ENCODE data around the gene LARGE1.

The LARGE1 gene

GRCh38 chr22:33240888-33241475 lies 679.3 kb downstream of the LARGE1 start:
- no peak for DNase-seq (ENCODE audit: low read depth in 3 of 3)

DNA sequence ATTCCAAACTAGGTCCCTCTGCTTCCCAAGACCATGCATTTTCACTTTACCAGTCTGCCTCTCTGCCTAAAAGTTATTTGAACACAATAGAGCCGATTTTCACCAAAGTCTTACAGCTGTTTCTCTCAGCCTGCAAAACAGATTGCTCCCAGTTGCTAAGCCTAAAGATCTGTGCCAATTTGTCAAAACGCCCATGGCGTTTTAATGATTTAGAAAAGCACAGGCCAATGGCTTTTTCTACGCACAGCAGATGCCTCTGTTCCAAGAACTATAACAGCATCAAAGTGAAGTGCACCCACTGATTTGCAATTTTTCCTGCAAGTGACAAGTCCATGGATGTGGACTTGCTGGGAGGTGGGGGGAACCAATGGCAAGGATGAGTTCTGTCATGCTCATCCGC lies 688.2 kb downstream of the LARGE1 start:
- no peak for DNase-seq (ENCODE audit: low read depth in 3 of 3)

DNA sequence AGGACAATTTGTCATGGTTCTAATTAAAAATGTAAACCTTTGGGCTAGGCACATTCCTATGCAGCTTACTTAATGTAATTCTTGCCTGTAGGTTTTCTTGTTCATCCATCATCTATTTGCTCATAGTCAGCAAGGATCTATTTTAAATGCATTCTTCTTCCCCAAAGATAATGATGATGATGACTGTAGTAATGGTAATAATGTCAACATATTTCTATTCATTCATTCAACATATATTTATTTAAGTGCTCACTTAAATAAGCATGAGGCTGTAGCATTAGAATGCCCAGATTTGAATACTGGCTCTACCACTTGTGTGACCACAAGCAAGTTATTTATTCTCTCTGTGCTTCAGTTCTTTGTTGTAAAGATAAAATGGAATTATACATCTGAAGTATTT lies 692.5 kb downstream of the LARGE1 start:
- DNase-seq (ENCODE audit: low read depth in 3 of 3): no peak

DNA sequence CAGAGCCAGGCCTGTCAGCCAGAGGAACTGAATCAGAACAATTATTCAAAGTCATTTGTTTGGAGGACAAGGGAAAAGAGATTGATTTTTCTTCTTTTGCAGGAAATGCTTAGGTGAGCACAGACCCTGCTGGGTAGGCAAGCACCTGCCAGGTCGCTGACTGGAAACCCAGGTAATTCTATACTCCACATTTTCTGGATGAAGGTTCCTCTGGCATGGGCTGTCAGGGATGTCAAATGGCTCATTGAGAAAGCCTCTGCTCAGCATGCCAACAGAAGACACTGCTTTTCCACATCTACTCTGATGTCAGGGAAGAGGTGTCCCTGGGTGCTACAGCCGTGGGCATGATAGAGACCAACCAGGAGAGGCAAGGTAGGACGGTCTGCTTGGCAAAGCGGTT lies 695.4 kb downstream of the LARGE1 start:
- DNase-seq (ENCODE audit: low read depth in 3 of 3): no peak
